Measurements from ENCODE around the gene WDR47.

Gene WDR47

GRCh38 chr1:109067883-109068282, 26.0 kb upstream of the WDR47 start:
- no peak overlapping the region for H3K27ac ChIP-seq (ENCODE audit: low read depth, low read length, poor library complexity, severe bottlenecking)
- H3K36me3 ChIP-seq (ENCODE audit: insufficient read depth, low read length) = peaks cover 40% of the 10 kb centered on the region
- H3K9me2 ChIP-seq (ENCODE audit: low read depth, low read length) = no peaks in the 10 kb centered on the region
- H3K9ac ChIP-seq (ENCODE audit: low read length) = no peak overlapping the region
- H3K79me2 ChIP-seq (ENCODE audit: insufficient read depth, low read length) = no peaks in the 10 kb centered on the region
- H3F3A ChIP-seq (ENCODE audit: insufficient read depth, low read length) = no peaks in the 10 kb centered on the region
- no peaks in the 10 kb centered on the region for H3K4me1 ChIP-seq (ENCODE audit: insufficient read depth, low read length, severe bottlenecking)
- no peaks in the 10 kb centered on the region for H4K20me1 ChIP-seq (ENCODE audit: insufficient read depth, low read length)
- no peak overlapping the region for H2AFZ ChIP-seq (ENCODE audit: low read length)
- no peak overlapping the region for H3K4me3 ChIP-seq (ENCODE audit: low read depth, low read length, poor library complexity, severe bottlenecking)
- H3K4me2 ChIP-seq (ENCODE audit: low read length) = no peak overlapping the region
- H3K9me3 ChIP-seq (ENCODE audit: low read length) = no peaks in the 10 kb centered on the region
- H3K27me3 ChIP-seq (ENCODE audit: insufficient read depth, low read length) = no peaks in the 10 kb centered on the region
- no peak for TF ChIP-seq EZH2 (IDR thresholded peaks at IDR 0.05; ENCODE audit: borderline replicate concordance, low read length)
- TF ChIP-seq CTCF (IDR thresholded peaks at IDR 0.05; ENCODE audit: low read length) = no peak

GRCh38 chr1:109065137-109065536, 23.2 kb upstream of the WDR47 start:
- Histone ChIP-seq H3K4me2 (ENCODE audit: low read length) (no peak overlapping the region), H3K27ac (ENCODE audit: low read depth, low read length, poor library complexity, severe bottlenecking) (no peak overlapping the region), H3K9me3 (ENCODE audit: low read length) (no peaks in the 10 kb centered on the region), H3K9ac (ENCODE audit: low read length) (no peak overlapping the region), H3K27me3 (ENCODE audit: insufficient read depth, low read length) (no peaks in the 10 kb centered on the region), H3K9me2 (ENCODE audit: low read depth, low read length) (no peaks in the 10 kb centered on the region), H2AFZ (ENCODE audit: low read length) (no peak overlapping the region), H3K79me2 (ENCODE audit: insufficient read depth, low read length) (no peaks in the 10 kb centered on the region), H3K4me1 (ENCODE audit: insufficient read depth, low read length, severe bottlenecking) (no peaks in the 10 kb centered on the region), H3K4me3 (ENCODE audit: low read depth, low read length, poor library complexity, severe bottlenecking) (no peak overlapping the region), H3K36me3 (ENCODE audit: insufficient read depth, low read length) (peaks cover 43% of the 10 kb centered on the region), H4K20me1 (ENCODE audit: insufficient read depth, low read length) (no peaks in the 10 kb centered on the region), H3F3A (ENCODE audit: insufficient read depth, low read length) (no peaks in the 10 kb centered on the region)
- TF ChIP-seq EZH2 (IDR thresholded peaks at IDR 0.05; ENCODE audit: borderline replicate concordance, low read length) (no peak), CTCF (IDR thresholded peaks at IDR 0.05; ENCODE audit: low read length) (no peak)

GRCh38 chr1:109061183-109061582, 19.3 kb upstream of the WDR47 start:
- Histone ChIP-seq H3K79me2 (ENCODE audit: insufficient read depth, low read length) (no peaks in the 10 kb centered on the region), H3K27ac (ENCODE audit: low read depth, low read length, poor library complexity, severe bottlenecking) (no peak overlapping the region), H3K9ac (ENCODE audit: low read length) (no peak overlapping the region), H2AFZ (ENCODE audit: low read length) (no peak overlapping the region), H3F3A (ENCODE audit: insufficient read depth, low read length) (no peaks in the 10 kb centered on the region), H3K4me3 (ENCODE audit: low read depth, low read length, poor library complexity, severe bottlenecking) (no peak overlapping the region), H3K4me2 (ENCODE audit: low read length) (no peak overlapping the region), H3K36me3 (ENCODE audit: insufficient read depth, low read length) (peaks cover 27% of the 10 kb centered on the region), H3K9me2 (ENCODE audit: low read depth, low read length) (no peaks in the 10 kb centered on the region), H3K9me3 (ENCODE audit: low read length) (no peaks in the 10 kb centered on the region), H3K27me3 (ENCODE audit: insufficient read depth, low read length) (no peaks in the 10 kb centered on the region), H3K4me1 (ENCODE audit: insufficient read depth, low read length, severe bottlenecking) (no peaks in the 10 kb centered on the region), H4K20me1 (ENCODE audit: insufficient read depth, low read length) (no peaks in the 10 kb centered on the region)
- TF ChIP-seq EZH2 (IDR thresholded peaks at IDR 0.05; ENCODE audit: borderline replicate concordance, low read length) (no peak), CTCF (IDR thresholded peaks at IDR 0.05; ENCODE audit: low read length) (no peak)

Measured in OCI-LY1 (cell line).